Measurements from ENCODE around the gene OR2A25. TPM values are rescaled to one million over a fixed set of nuclear protein-coding genes. Genes with fewer than 3 reads are reported as not detected.

The OR2A25 gene
- polyA plus RNA-seq, 1 donor from 2014 or later, result not detected

GRCh38 chr7:144063710-144064109 is 5.9 kb upstream of the OR2A25 start:
- Histone ChIP-seq H3K36me3 (ENCODE audit: insufficient read depth, low read length) (no peaks in the 10 kb centered on the region), H3K4me3 (ENCODE audit: low read length) (no peak overlapping the region), H3K9ac (ENCODE audit: low read length) (no peak overlapping the region), H3K27me3 (ENCODE audit: insufficient read depth, low read depth, low read length) (no peaks in the 10 kb centered on the region), H3K27ac (ENCODE audit: low read length) (no peak overlapping the region), H3F3A (ENCODE audit: insufficient read depth, low read length, poor library complexity, severe bottlenecking) (no peaks in the 10 kb centered on the region), H2AFZ (ENCODE audit: low read depth, low read length) (no peak overlapping the region), H3K9me2 (ENCODE audit: insufficient read depth, low read length) (no peaks in the 10 kb centered on the region), H3K79me2 (replicated peaks; ENCODE audit: insufficient read depth, low read length) (no peaks in the 10 kb centered on the region), H3K9me3 (ENCODE audit: low read length) (no peaks in the 10 kb centered on the region), H4K20me1 (ENCODE audit: insufficient read depth) (no peaks in the 10 kb centered on the region), H3K4me2 (ENCODE audit: low read length) (no peak overlapping the region)
- TF ChIP-seq SMC3 (conservative IDR thresholded peaks at IDR 0.05; ENCODE audit: poor library complexity) (no peak), CTCF (IDR thresholded peaks at IDR 0.05; ENCODE audit: poor library complexity, severe bottlenecking) (no peak), MXI1 (conservative IDR thresholded peaks at IDR 0.05; ENCODE audit: poor library complexity, severe bottlenecking) (no peak), POLR2AphosphoS5 (IDR thresholded peaks at IDR 0.05) (no peak), TAF1 (IDR thresholded peaks at IDR 0.05; ENCODE audit: low read depth) (no peak), EZH2 (IDR thresholded peaks at IDR 0.05; ENCODE audit: borderline replicate concordance, insufficient read depth, low read length, poor library complexity, severe bottlenecking) (no peak), RAD21 (conservative IDR thresholded peaks at IDR 0.05) (no peak), EP300 (conservative IDR thresholded peaks at IDR 0.05; ENCODE audit: poor library complexity, severe bottlenecking) (no peak)
- TF ChIP-seq, protein P1, sequence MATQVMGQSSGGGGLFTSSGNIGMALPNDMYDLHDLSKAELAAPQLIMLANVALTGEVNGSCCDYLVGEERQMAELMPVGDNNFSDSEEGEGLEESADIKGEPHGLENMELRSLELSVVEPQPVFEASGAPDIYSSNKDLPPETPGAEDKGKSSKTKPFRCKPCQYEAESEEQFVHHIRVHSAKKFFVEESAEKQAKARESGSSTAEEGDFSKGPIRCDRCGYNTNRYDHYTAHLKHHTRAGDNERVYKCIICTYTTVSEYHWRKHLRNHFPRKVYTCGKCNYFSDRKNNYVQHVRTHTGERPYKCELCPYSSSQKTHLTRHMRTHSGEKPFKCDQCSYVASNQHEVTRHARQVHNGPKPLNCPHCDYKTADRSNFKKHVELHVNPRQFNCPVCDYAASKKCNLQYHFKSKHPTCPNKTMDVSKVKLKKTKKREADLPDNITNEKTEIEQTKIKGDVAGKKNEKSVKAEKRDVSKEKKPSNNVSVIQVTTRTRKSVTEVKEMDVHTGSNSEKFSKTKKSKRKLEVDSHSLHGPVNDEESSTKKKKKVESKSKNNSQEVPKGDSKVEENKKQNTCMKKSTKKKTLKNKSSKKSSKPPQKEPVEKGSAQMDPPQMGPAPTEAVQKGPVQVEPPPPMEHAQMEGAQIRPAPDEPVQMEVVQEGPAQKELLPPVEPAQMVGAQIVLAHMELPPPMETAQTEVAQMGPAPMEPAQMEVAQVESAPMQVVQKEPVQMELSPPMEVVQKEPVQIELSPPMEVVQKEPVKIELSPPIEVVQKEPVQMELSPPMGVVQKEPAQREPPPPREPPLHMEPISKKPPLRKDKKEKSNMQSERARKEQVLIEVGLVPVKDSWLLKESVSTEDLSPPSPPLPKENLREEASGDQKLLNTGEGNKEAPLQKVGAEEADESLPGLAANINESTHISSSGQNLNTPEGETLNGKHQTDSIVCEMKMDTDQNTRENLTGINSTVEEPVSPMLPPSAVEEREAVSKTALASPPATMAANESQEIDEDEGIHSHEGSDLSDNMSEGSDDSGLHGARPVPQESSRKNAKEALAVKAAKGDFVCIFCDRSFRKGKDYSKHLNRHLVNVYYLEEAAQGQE (IDR thresholded peaks at IDR 0.05; ENCODE audit: borderline replicate concordance), result no peak

GRCh38 chr7:144069953-144070352 is 342 bp downstream of the OR2A25 start:
- no peak overlapping the region for H3K9ac ChIP-seq (ENCODE audit: low read length)
- no peak for TF ChIP-seq EP300 (conservative IDR thresholded peaks at IDR 0.05; ENCODE audit: poor library complexity, severe bottlenecking)
- TF ChIP-seq RAD21 (conservative IDR thresholded peaks at IDR 0.05), result no peak
- no peak for TF ChIP-seq POLR2AphosphoS5 (IDR thresholded peaks at IDR 0.05)
- TF ChIP-seq EZH2 (IDR thresholded peaks at IDR 0.05; ENCODE audit: borderline replicate concordance, insufficient read depth, low read length, poor library complexity, severe bottlenecking), result no peak
- TF ChIP-seq TAF1 (IDR thresholded peaks at IDR 0.05; ENCODE audit: low read depth), result no peak
- TF ChIP-seq, protein P1 (IDR thresholded peaks at IDR 0.05; ENCODE audit: borderline replicate concordance), result no peak
- TF ChIP-seq MXI1 (conservative IDR thresholded peaks at IDR 0.05; ENCODE audit: poor library complexity, severe bottlenecking), result no peak
- TF ChIP-seq CTCF (IDR thresholded peaks at IDR 0.05; ENCODE audit: poor library complexity, severe bottlenecking), result no peak
- TF ChIP-seq SMC3 (conservative IDR thresholded peaks at IDR 0.05; ENCODE audit: poor library complexity), result no peak
- H2AFZ ChIP-seq (ENCODE audit: low read depth, low read length), result no peak overlapping the region

More at GRCh38 chr7:144069953-144070352, 342 bp downstream of the OR2A25 start:
- Histone ChIP-seq H3K4me3 (ENCODE audit: low read length) (no peak overlapping the region), H3K27me3 (ENCODE audit: insufficient read depth, low read depth, low read length) (no peaks in the 10 kb centered on the region), H3K4me2 (ENCODE audit: low read length) (no peak overlapping the region), H3K9me3 (ENCODE audit: low read length) (no peaks in the 10 kb centered on the region), H3K9me2 (ENCODE audit: insufficient read depth, low read length) (no peaks in the 10 kb centered on the region), H3F3A (ENCODE audit: insufficient read depth, low read length, poor library complexity, severe bottlenecking) (no peaks in the 10 kb centered on the region), H4K20me1 (ENCODE audit: insufficient read depth) (no peaks in the 10 kb centered on the region), H3K27ac (ENCODE audit: low read length) (no peak overlapping the region), H3K79me2 (replicated peaks; ENCODE audit: insufficient read depth, low read length) (no peaks in the 10 kb centered on the region), H3K36me3 (ENCODE audit: insufficient read depth, low read length) (no peaks in the 10 kb centered on the region)

Data from neural cell (in vitro differentiated cells).